GM20000 (cell line): ENCODE measurements around the gene LIG1.

Source experiments
- DNase-seq: peaks from one replicate; pipeline ENCODE4 v3.0.0; 2012; ENCODE audit warnings: low spot score
- TF ChIP-seq, protein P1 (sequence below): IDR thresholded peaks from 2 replicates; pipeline ENCODE4 v1.5.1; 2012; ENCODE audit warnings: mild to moderate bottlenecking, control low read depth; ENCODE audit errors: extremely low read depth, missing control alignments

Gene LIG1

DNA sequence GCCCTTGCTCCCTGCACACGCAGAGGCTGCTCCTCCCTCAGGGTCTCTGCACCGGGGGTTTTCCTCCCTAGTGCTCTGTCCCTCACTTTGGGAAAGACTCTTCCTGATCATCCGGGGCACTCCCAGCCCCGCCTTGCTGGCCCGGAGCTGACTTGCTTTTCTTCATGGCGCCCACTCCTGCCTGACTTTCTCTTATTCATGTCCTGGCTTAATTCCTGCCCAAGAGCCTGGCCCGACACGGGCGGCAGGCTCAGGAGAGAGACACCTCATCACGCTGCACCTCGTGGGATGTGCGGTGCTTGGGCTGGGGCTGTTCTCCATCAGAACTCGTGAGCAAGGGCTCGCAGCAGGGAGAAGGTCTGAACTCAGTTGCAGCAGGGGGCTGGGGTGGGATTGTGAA lies 47.7 kb downstream of the LIG1 start:
- TF ChIP-seq, protein P1, sequence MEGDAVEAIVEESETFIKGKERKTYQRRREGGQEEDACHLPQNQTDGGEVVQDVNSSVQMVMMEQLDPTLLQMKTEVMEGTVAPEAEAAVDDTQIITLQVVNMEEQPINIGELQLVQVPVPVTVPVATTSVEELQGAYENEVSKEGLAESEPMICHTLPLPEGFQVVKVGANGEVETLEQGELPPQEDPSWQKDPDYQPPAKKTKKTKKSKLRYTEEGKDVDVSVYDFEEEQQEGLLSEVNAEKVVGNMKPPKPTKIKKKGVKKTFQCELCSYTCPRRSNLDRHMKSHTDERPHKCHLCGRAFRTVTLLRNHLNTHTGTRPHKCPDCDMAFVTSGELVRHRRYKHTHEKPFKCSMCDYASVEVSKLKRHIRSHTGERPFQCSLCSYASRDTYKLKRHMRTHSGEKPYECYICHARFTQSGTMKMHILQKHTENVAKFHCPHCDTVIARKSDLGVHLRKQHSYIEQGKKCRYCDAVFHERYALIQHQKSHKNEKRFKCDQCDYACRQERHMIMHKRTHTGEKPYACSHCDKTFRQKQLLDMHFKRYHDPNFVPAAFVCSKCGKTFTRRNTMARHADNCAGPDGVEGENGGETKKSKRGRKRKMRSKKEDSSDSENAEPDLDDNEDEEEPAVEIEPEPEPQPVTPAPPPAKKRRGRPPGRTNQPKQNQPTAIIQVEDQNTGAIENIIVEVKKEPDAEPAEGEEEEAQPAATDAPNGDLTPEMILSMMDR: no peak
- no peak for DNase-seq

DNA sequence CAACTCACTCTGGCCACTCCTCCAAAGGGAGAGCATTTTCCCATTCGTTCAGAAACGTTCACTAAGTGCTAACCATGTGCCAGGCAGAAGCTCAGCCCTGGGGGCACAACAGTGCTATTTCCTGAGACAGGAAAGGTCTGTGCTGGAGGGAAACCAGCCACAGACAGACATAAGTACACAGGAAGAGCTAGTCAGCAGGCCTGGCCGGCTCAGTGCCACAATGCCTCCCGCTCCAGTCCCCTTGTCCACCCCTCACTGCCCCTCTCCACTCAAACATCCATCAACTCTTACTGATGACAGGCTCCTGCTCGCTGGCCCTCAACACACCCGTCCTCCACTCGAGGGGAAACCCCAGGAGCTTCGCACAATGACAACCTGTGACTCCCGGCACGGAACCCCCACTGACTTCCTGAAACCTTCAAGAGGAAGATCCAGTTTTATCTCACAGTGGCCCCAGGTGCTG lies 48.2 kb downstream of the LIG1 start:
- TF ChIP-seq, protein P1: no peak
- peak; percentile 79 for DNase-seq

DNA sequence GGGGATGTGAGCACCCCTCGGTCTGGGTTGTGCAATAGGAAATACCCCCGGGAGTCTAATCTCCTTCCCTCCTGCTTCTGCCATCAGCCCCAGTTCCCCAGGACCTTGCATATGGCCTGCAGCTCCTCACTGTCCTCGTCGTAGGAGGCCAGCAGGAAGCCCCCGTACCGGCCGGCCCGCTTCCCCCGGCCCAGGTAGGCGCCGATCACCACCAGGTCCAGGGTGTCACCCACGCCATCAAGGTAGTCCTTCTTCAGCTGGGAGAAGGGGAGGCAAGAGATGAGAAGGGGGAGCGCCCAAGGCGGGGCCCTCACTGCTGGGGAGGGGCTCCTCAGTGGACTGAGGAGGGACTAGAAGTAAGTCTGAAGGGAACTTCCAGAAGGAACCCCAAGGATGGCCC lies 49.1 kb downstream of the LIG1 start:
- DNase-seq: no peak
- TF ChIP-seq, protein P1: no peak

DNA sequence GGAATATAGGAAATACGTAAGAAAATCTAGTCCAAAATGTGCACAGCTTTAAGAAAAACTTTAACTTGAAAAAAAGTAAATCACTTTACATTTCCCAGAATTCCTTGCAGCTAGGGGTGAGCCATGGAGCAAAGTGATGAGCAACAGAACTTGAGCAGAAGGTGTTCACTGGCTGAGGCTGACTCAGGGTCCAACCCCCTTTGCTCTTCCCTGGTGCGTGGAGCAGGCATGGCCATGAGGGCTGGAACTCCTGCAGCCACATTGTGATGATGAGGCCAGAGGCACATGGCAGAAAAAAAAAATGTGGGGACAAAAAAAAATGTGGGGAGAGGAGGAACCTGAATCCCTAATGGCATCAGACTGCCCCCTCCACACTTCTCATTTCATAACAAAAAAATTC lies 49.6 kb downstream of the LIG1 start:
- TF ChIP-seq, protein P1: no peak
- no peak for DNase-seq

DNA sequence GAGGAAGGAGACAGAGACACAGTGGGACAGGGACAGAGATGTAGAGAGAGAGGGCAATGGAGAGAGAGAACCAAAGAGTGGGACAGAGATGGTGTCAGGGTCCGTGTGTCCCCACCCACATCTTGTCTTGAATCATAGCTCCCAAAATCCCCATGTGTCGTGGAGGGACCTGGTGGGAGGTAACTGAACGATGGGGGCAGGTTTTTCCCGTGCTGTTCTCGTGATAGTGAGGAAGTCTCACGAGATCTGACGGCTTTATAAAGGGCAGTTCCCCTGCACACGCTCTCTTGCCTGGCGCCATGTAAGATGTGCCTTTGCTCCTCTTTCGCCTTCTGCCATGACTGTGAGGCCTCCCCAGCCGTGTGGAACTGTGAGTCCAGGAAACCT lies 52.0 kb downstream of the LIG1 start:
- DNase-seq: no peak
- TF ChIP-seq, protein P1: no peak

- TF ChIP-seq, protein P1: no peak
- peak; percentile 46 for DNase-seq
These were observed 52.5 kb downstream of the LIG1 start for GRCh38 chr19:48117515-48118130.

- no peak for DNase-seq
- TF ChIP-seq, protein P1: no peak
These were observed 56.8 kb downstream of the LIG1 start for GRCh38 chr19:48113190-48113917.
